HEK293T (cell line): ENCODE data around the gene SPI1.

ENCODE experiments used
- CTCF ChIA-PET: fragments of 350-600 bp; formaldehyde crosslinking; extraction: SDS; loops from one replicate; lab custom pipeline; 2021; ENCODE audit warnings: antibody characterized with exemption, inconsistent platforms; lab: Yijun Ruan, JAX
- POLR2A ChIA-PET: fragments of 350-600 bp; formaldehyde crosslinking; extraction: SDS; loops from one replicate; lab custom pipeline; 2020; ENCODE audit warnings: antibody characterized with exemption, inconsistent platforms; lab: Yijun Ruan, JAX
- DNase-seq: peaks from one replicate; pipeline ENCODE4 v3.0.0; 2012; ENCODE audit warnings: mixed read lengths; ENCODE audit errors: extremely low spot score
- ARNT ChIP-seq: fragments of 450-650 bp; IDR thresholded peaks from 2 replicates; pipeline ENCODE4 v1.6.1; 2017; ENCODE audit warnings: mild to moderate bottlenecking
- BHLHE40 ChIP-seq: fragments of 450-650 bp; IDR thresholded peaks from 2 replicates; pipeline ENCODE4 v1.6.1; 2016; ENCODE audit warnings: mild to moderate bottlenecking, moderate library complexity, borderline replicate concordance
- CTBP1 ChIP-seq: fragments of 450-650 bp; IDR thresholded peaks from 2 replicates; pipeline ENCODE4 v1.6.1; 2016; ENCODE audit warnings: borderline replicate concordance
- ELF4 ChIP-seq: fragments of 450-650 bp; IDR thresholded peaks from 2 replicates; pipeline ENCODE4 v1.6.1; 2017; ENCODE audit warnings: antibody characterized with exemption
- FOXA1 ChIP-seq: fragments of 450-650 bp; IDR thresholded peaks from 2 replicates; pipeline ENCODE4 v1.6.1; 2016; ENCODE audit warnings: mild to moderate bottlenecking
- FOXK2 ChIP-seq: fragments of 450-650 bp; IDR thresholded peaks from 2 replicates; pipeline ENCODE4 v1.6.1; 2016; ENCODE audit warnings: mild to moderate bottlenecking
- FOXM1 ChIP-seq: fragments of 450-650 bp; IDR thresholded peaks from 2 replicates; pipeline ENCODE4 v1.6.1; 2017; ENCODE audit warnings: mild to moderate bottlenecking, borderline replicate concordance
- HDGF ChIP-seq: fragments of 450-650 bp; IDR thresholded peaks from 2 replicates; pipeline ENCODE4 v1.6.1; 2017; ENCODE audit warnings: antibody characterized with exemption, borderline replicate concordance
- L3MBTL2 ChIP-seq: fragments of 450-650 bp; conservative IDR thresholded peaks from 2 replicates; pipeline ENCODE4 v1.6.1; 2016; ENCODE audit warnings: mild to moderate bottlenecking
- LEF1 ChIP-seq: fragments of 450-650 bp; IDR thresholded peaks from 2 replicates; pipeline ENCODE4 v1.6.1; 2017; ENCODE audit warnings: mild to moderate bottlenecking, borderline replicate concordance
- NFRKB ChIP-seq: fragments of 450-650 bp; IDR thresholded peaks from 2 replicates; pipeline ENCODE4 v1.6.1; 2016; ENCODE audit warnings: mild to moderate bottlenecking, moderate library complexity
- PKNOX1 ChIP-seq: fragments of 450-650 bp; IDR thresholded peaks from 2 replicates; pipeline ENCODE4 v1.6.1; 2016
- SP1 ChIP-seq: fragments of 450-650 bp; IDR thresholded peaks from 2 replicates; pipeline ENCODE4 v1.6.1; 2017
- SUZ12 ChIP-seq: fragments of 450-650 bp; IDR thresholded peaks from 2 replicates; pipeline ENCODE4 v1.6.1; 2016; ENCODE audit warnings: mild to moderate bottlenecking
- TARDBP ChIP-seq: fragments of 450-650 bp; IDR thresholded peaks from 2 replicates; pipeline ENCODE4 v1.6.1; 2016
- ZNF384 ChIP-seq: fragments of 450-650 bp; IDR thresholded peaks from 2 replicates; pipeline ENCODE4 v1.6.1; 2016

The SPI1 gene

GRCh38 chr11:47407746-47408590 lies 29.6 kb upstream of the SPI1 start, which contains the start of gene SLC39A13:
Gene SLC39A13, plus strand, starts transcription at chr11:47408590. Its CDS starts 1,505 bp downstream, at chr11:47410095.
- ChIA-PET CTCF (interaction anchor here (1.3 kb wide), 1 partner anchor 34 kb away, joined by 13 read pairs; no protein-coding TSS in a partner anchor), POLR2A (interaction anchor here (0.6 to 10.0 kb wide), 9 partner anchors 8 to 34 kb away, joined by 3 to 72 read pairs (median 5); partner anchors contain the start of genes PSMC3 and SPI1)
- peak; percentile 93 for DNase-seq
- TF ChIP-seq TARDBP (no peak), FOXK2 (no peak), CTBP1 (peak; percentile 69; the same call in 1 of the 2 replicates), FOXM1 (peak; percentile 78; the same call in 1 of the 2 replicates), L3MBTL2 (no peak), HDGF (no peak), SP1 (no peak), ELF4 (no peak), LEF1 (peak; percentile 73; the same call in 1 of the 2 replicates), NFRKB (no peak), ARNT (peak; percentile 81), FOXA1 (no peak), ZNF384 (no peak), PKNOX1 (peak; percentile 73), BHLHE40 (no peak), SUZ12 (no peak)

DNA sequence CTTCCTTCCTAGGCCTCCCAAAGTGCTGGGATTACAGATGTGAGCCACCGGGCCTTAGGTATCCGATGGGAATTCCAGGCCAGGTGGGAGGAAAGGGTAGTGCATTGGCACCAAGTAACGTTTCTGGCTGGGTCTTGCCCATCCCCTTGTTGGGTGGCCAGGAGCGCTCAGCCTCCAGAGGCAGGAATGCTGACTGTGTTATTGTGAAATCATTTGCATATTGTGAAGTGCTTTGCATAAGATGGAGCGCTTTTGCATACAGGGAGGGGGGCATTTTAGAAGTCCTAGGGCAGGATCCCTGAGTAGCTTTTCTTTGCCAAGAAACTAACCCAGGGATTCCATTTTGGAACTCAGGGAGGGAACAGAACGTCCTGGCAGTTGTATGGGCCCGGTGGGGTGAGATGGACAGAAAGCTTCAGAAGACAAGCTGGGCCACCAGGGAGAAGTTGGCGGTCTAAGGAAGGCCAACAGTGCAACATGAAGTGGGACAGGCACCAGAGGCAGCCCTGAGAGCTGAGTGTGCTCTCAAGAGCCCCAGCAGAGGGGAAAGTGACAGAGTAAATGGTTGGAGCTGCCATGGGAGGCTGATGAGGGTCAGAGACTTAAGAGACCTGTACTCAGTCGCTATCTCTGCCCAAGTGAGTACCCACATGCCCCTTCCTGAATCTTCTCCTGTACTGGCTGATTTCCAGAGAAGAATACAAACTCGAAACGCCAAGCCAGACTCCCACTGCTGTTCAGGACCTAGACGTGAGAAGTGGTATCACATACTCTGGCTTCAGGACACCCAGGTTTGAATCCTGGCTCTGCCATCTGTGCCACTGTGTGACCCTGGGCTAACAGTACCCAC lies 28.8 kb upstream of the SPI1 start:
- DNase-seq: no peak
- POLR2A ChIA-PET: interaction anchor here (0.6 to 10.0 kb wide), 8 partner anchors 9 to 33 kb away, joined by 3 to 72 read pairs (median 4); partner anchors contain the start of genes PSMC3 and SPI1
- CTCF ChIA-PET: interaction anchor here (1.3 kb wide), 1 partner anchor 33 kb away, joined by 13 read pairs; no protein-coding TSS in a partner anchor
- TF ChIP-seq SUZ12: no peak
- TF ChIP-seq ARNT: no peak
- TF ChIP-seq TARDBP: no peak
- no peak for TF ChIP-seq HDGF
- no peak for TF ChIP-seq LEF1
- TF ChIP-seq SP1: no peak
- TF ChIP-seq L3MBTL2: no peak
- TF ChIP-seq FOXM1: no peak
- no peak for TF ChIP-seq NFRKB
- no peak for TF ChIP-seq PKNOX1
- no peak for TF ChIP-seq ZNF384
- TF ChIP-seq ELF4: no peak
- no peak for TF ChIP-seq BHLHE40
- no peak for TF ChIP-seq CTBP1
- no peak for TF ChIP-seq FOXK2
- no peak for TF ChIP-seq FOXA1

DNA sequence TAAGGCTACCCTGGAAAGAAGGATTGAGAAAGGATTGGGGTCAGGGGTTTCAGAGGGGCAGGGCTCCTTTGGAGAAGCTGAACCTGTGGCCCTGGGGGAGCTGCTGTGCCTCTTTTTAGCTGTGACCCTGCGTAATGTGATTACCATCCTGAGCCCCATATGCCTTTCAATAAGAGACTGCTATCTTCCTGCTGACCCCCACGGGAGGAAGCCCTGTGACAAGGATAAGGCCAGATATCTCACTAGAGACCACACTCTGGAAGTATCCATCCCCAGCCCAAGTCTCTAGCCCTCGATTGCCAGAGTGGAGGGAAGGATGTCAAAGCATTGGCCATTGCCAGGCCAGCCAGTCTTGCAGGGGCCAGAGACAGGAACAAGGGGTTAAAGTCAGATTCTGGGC lies 25.2 kb upstream of the SPI1 start:
- CTCF ChIA-PET: interaction anchor here (0.6 to 1.3 kb wide), 2 partner anchors 8 to 29 kb away, joined by 3 to 4 read pairs; no protein-coding TSS in a partner anchor
- no peak for TF ChIP-seq ZNF384
- no peak for TF ChIP-seq BHLHE40
- TF ChIP-seq TARDBP: no peak
- TF ChIP-seq SP1: no peak
- no peak for TF ChIP-seq FOXM1
- TF ChIP-seq LEF1: no peak
- POLR2A ChIA-PET: no interaction called here
- DNase-seq: no peak

DNA sequence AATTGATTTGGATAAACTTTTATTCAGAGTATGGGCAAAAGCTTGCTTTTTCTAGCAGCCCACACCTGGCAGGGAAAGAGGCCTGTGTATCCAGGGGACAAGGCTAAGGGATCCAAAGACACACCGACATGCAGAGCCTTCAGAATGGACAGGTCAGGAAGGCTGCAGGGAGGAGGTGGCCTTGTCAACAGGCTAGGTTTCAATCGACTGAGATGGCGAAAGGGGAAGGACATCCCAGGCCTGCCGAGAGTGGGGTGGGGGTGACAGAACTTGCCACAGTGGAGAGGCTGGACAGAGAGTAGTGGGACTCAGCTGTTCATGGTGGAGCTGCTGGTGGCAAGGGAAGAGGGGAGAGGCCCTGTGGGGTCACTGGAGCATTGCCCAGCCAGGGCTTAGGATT lies 24.8 kb upstream of the SPI1 start:
- CTCF ChIA-PET: interaction anchor here (0.6 to 1.3 kb wide), 2 partner anchors 9 to 29 kb away, joined by 3 to 4 read pairs; no protein-coding TSS in a partner anchor
- POLR2A ChIA-PET: no interaction called here
- DNase-seq: no peak
- TF ChIP-seq ZNF384 (no peak), FOXK2 (no peak), ARNT (no peak), SUZ12 (no peak), FOXA1 (no peak), ELF4 (no peak), TARDBP (no peak), L3MBTL2 (no peak), BHLHE40 (no peak), PKNOX1 (no peak), CTBP1 (no peak), NFRKB (no peak), SP1 (no peak), FOXM1 (no peak), LEF1 (no peak), HDGF (no peak)

GRCh38 chr11:47400768-47401279 lies 22.5 kb upstream of the SPI1 start:
- CTCF ChIA-PET: interaction anchor here (1.6 kb wide), 1 partner anchor 26 kb away, joined by 8 read pairs; no protein-coding TSS in a partner anchor
- POLR2A ChIA-PET: interaction anchor here (0.9 to 2.3 kb wide), 5 partner anchors 8 to 27 kb away, joined by 3 to 6 read pairs (median 5); partner anchors contain the start of gene SLC39A13
- no peak for DNase-seq
- TF ChIP-seq ARNT: no peak
